AG09309 (cell line): ENCODE results near the gene ARHGAP6.

ENCODE experiments used
- DNase-seq: peaks from one replicate; pipeline ENCODE4 v3.0.0-alpha.2; 2010; ENCODE audit warnings: low read depth
- H3K4me3 ChIP-seq: 2 replicates; pipeline ENCODE4 v1.5.1; 2011; ENCODE audit warnings: mild to moderate bottlenecking, low read depth, low read length, moderate library complexity; ENCODE audit not compliant: control insufficient read depth
- CTCF ChIP-seq: IDR thresholded peaks from 2 replicates; pipeline ENCODE4 v1.5.1; 2011; ENCODE audit warnings: mild to moderate bottlenecking, low read depth, low read length, inconsistent platforms; ENCODE audit not compliant: insufficient read depth, control insufficient read depth; ENCODE audit errors: missing control alignments

Gene ARHGAP6

GRCh38 chrX:11257711-11258110 is 408.0 kb downstream of the ARHGAP6 start:
- no peak for DNase-seq
- no peak for TF ChIP-seq CTCF
- H3K4me3 ChIP-seq, result no peak overlapping the region

- no peak overlapping the region for H3K4me3 ChIP-seq
- TF ChIP-seq CTCF, result no peak
- no peak for DNase-seq
Measured at GRCh38 chrX:11257290-11257689, 408.4 kb downstream of the ARHGAP6 start.

GRCh38 chrX:11254417-11255109 is 411.2 kb downstream of the ARHGAP6 start:
- TF ChIP-seq CTCF, result no peak
- no peak overlapping the region for H3K4me3 ChIP-seq
- no peak for DNase-seq

GRCh38 chrX:11244636-11245035 is 421.1 kb downstream of the ARHGAP6 start:
- no peak for DNase-seq
- H3K4me3 ChIP-seq, result no peak overlapping the region
- no peak for TF ChIP-seq CTCF

GRCh38 chrX:11242704-11243103 is 423.0 kb downstream of the ARHGAP6 start:
- DNase-seq, result no peak
- TF ChIP-seq CTCF, result no peak
- H3K4me3 ChIP-seq, result no peak overlapping the region

GRCh38 chrX:11241720-11242119 is 424.0 kb downstream of the ARHGAP6 start:
- no peak for TF ChIP-seq CTCF
- H3K4me3 ChIP-seq, result no peak overlapping the region
- no peak for DNase-seq
